HEK293T (cell line): Measurements from ENCODE around the gene CD44.

Experiments
- ELF4 ChIP-seq: fragments of 450-650 bp; IDR thresholded peaks from 2 replicates; pipeline ENCODE4 v1.6.1; 2017; ENCODE audit warnings: antibody characterized with exemption
- FOXM1 ChIP-seq: fragments of 450-650 bp; IDR thresholded peaks from 2 replicates; pipeline ENCODE4 v1.6.1; 2017; ENCODE audit warnings: mild to moderate bottlenecking, borderline replicate concordance
- L3MBTL2 ChIP-seq: fragments of 450-650 bp; conservative IDR thresholded peaks from 2 replicates; pipeline ENCODE4 v1.6.1; 2016; ENCODE audit warnings: mild to moderate bottlenecking
- SP1 ChIP-seq: fragments of 450-650 bp; IDR thresholded peaks from 2 replicates; pipeline ENCODE4 v1.6.1; 2017
- TARDBP ChIP-seq: fragments of 450-650 bp; IDR thresholded peaks from 2 replicates; pipeline ENCODE4 v1.6.1; 2016

DNA sequence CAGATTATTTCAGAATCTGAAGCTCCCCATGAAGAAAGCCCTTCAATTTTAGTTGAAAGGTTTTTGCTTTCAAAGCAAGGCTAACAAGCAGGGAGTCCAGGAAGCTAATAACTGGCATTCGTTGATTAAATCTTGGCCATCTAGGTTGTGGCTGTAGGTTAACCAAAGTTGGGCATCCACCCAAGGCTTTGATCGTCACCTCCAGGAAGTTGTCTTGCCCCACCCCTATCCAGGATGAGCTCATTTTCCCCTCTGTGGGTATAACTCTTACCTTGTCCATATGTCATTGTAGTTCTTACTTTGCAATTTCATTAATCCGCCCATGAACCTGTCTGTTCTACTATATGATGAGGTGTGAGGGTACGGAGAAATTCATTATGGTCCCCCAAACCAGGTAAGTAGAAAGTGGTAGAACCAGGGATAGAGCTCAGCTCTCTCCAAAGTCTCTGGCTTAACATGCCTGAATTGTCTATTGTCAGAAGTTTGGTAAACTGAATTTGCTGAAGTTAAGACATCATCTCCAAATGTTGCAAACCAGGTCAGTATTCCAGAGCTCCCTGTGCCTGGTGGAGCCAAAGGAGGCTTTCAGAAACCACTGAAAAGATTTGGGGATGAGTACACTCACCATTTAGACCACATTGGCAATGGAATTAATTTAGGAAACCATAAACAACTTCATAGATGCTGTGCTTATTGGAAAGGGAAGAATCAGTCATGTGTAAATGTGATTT, 97.1 kb downstream of the CD44 start:
- TF ChIP-seq FOXM1: no peak
- no peak for TF ChIP-seq TARDBP
- TF ChIP-seq L3MBTL2: no peak
- TF ChIP-seq SP1: no peak
- TF ChIP-seq ELF4: no peak
